GM12872 (cell line): ENCODE results near the gene TK2.

ENCODE experiments used
- TF ChIP-seq, protein P1 (sequence below): IDR thresholded peaks from 3 replicates; pipeline ENCODE4 v1.5.1; 2011; ENCODE audit warnings: low read depth, mild to moderate bottlenecking, low read length, moderate library complexity; ENCODE audit not compliant: insufficient read depth

Gene TK2

DNA sequence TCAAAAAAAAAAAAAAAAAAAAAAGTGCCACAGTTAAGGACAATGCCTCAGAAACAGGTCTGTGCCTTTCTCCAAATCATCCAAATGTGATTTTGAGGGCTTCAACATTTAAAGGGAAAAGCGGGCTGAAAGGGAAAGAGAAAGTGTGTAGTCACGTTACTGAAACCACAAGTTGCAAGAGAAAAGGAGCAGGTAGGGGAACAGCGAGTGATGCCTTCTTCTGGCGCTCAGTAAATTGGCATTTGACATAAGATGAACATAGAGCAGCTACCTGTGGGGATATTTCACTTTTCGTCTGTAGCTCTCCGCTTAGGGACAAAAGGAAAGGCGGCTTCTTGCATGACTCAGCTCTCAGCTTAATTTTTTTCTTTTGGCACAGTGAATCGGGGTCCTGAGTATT is 40.4 kb upstream of the TK2 start:
- TF ChIP-seq, protein P1, sequence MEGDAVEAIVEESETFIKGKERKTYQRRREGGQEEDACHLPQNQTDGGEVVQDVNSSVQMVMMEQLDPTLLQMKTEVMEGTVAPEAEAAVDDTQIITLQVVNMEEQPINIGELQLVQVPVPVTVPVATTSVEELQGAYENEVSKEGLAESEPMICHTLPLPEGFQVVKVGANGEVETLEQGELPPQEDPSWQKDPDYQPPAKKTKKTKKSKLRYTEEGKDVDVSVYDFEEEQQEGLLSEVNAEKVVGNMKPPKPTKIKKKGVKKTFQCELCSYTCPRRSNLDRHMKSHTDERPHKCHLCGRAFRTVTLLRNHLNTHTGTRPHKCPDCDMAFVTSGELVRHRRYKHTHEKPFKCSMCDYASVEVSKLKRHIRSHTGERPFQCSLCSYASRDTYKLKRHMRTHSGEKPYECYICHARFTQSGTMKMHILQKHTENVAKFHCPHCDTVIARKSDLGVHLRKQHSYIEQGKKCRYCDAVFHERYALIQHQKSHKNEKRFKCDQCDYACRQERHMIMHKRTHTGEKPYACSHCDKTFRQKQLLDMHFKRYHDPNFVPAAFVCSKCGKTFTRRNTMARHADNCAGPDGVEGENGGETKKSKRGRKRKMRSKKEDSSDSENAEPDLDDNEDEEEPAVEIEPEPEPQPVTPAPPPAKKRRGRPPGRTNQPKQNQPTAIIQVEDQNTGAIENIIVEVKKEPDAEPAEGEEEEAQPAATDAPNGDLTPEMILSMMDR = no peak

DNA sequence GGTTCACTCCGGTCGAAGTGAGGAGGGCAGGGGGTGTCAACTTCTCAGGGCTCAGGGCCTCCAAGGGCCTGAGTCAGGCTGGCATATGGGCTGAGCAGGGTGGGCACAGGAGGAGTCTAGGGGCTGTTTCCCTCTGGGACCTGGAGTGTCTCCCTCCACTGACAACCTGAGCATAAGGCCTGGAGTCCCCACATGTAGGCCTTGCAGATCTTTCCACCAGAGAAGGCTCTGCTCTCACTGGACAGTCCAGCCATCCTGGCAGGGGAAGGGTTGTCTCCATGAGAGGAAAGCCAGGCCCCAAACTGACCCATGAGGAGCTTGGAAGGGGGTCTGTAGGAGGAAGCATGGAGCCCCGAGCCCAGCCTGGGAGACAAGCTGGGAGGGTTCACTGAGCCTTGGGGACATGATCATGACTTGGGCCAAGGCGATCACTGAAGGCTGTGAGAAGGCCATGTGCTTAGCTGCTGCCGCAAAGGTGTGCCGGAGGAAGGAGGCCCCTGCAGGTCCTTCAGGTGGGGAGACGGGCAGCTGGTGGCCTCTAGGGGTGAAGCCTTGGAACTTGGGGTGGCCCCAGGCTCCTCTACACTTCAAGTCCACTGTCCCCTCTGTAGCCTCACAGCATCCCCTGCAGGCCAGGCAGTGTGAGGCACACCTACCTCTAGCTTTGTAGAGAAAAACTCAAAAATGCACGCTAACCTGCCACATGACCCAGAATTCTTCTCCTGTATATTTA is 39.2 kb upstream of the TK2 start:
- TF ChIP-seq, protein P1 = peak; percentile 93

DNA sequence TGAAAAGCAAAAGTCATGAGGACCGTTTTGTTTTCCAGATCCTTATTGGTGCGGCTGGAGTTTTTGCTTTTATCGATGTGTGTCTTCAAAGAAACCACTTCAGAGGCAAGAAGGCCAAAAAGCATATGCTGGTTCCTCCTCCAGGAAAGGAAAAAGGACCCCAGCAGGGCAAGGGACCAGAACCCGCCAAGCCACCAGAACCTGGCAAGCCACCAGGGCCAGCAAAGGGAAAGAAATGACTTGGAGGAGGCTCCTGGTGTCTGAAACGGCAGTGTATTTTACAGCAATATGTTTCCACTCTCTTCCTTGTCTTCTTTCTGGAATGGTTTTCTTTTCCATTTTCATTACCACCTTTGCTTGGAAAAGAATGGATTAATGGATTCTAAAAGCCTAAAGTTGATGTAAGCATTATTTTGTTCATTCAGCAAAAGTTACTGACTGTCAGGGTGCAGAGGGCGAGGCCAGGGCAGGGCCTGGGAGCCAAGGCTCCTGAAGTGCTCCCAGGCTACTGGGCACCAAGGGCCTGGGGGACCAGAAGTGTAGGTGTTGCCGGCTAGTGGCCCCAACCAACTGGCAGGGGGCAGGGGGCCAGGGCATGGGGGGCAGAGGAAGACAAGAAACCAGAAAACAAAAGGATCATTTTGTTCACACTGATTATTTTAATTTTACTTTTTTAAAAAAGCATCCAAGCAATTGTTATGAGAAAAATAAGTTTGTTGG is 38.1 kb upstream of the TK2 start:
- TF ChIP-seq, protein P1 = no peak

DNA sequence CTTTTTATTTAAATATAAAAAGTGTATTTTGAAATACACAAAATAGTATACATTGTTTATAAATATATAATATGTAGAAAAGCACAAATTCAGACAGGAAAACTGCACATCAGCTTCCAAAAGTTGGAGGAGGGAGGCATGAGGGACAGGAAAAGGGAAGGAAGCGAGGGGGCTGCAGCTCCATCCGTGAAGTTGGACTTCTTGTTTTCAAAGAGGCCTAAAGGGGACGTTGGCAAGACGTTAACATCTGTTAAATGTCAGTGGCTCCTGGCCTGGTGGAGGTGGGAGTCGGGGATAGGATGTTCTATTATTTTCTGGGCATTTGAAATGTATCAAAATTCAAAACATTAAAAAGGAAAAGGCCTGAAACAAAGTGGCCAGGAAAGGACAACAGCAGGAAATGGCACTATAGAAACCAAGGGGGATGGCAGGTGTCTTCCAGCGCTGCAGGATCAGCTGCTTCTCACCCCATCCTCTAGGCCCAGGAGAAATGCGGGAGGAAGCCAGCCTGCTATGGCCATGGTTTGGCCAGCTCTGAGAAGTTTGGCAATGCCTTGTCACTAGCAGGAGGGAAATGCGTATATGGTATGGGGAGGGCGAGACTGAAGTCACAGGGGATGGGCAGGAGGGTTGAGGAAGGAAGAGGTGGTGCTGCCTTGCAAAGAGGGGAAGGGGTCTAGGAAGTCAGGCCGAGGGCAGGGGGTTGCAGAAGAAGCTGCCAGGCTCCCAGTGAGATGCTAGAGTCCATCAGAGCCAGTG is 35.7 kb upstream of the TK2 start:
- TF ChIP-seq, protein P1 = no peak

DNA sequence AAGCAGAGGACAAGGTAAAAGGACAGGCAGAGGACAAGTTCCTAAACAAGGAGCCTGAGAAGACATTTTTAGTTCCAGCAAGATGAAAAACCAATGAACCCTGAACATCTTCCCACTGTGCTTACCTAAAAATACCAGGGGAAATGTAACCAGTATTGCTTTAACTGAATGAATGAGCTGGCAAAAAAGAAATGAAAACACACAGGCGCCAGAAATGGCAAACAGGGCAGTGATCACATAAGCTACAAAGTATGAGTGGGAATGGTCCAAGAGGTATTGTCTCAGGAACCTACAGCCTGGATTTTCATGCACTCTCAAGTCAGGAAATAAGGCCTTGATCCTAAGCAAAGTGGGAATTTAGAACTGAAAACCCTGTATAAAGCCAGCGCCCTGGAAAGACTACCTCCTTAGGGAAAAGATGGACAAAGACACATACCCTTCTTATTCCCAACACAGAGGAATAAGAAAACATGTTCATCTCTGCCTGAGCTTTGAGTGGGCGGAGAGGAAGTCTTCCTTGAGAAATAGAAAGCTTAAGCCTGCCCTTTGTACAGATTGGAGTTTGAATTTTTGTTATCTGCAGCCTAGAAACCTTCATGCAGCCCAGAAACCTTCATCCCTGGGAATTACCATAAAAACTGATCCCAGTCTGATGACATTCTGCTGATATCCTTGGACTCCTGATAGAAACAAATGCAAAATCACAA is 31.5 kb upstream of the TK2 start:
- TF ChIP-seq, protein P1 = no peak

DNA sequence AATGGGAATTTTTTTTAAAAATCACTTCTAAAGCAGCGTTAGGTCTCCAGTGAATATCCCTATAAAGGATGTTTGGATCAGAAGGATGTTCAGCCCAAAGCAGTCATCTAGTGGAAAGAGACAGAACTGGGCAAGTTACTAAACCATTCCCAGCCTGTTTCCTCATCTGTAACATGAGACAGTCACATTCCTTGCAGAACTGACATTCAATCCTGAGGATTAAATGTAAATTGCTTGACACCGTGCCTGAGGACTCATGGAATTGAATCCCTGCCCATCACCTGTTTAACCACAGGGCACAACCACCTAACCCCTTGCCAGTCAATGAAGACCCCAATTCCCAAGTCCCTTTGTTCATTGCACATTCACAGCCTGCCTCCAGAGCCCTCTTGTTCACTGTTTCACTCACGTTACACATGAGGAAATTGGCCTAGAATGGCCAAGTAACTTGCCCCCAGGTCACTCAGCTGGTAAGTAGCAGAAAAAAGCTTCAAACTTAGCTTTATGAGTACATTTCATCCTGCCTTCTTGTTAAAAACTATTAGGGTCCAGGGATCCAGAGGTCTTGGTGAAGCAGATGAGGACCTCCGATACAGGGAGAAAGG is 30.8 kb upstream of the TK2 start:
- TF ChIP-seq, protein P1 = no peak
